ENCODE data around the gene NXN.

NXN gene

GRCh38 chr17:823501-823902, 156.1 kb downstream of the NXN start:
- Histone ChIP-seq H3K4me3 (replicated peaks; ENCODE audit: insufficient read depth, low read length) (no peak overlapping the region), H3K27me3 (ENCODE audit: insufficient read depth, poor library complexity, severe bottlenecking) (no peaks in the 10 kb centered on the region), H3K27ac (replicated peaks) (no peak overlapping the region)
- TF ChIP-seq SPI1 (IDR thresholded peaks at IDR 0.05; ENCODE audit: borderline replicate concordance, low read depth) (no peak), POLR2AphosphoS5 (IDR thresholded peaks at IDR 0.05; ENCODE audit: low read depth) (no peak), CTCF (IDR thresholded peaks at IDR 0.05; ENCODE audit: insufficient read depth, low read length) (no peak), REST (IDR thresholded peaks at IDR 0.05; ENCODE audit: insufficient replicate concordance, low read depth) (no peak), GABPA (IDR thresholded peaks at IDR 0.05; ENCODE audit: low read depth) (no peak)
- no peak for DNase-seq (ENCODE audit: low read depth in 1 of 2, low spot score in 1 of 2)

- DNase-seq (ENCODE audit: low read depth in 1 of 2, low spot score in 1 of 2), result no peak
- Histone ChIP-seq H3K27me3 (ENCODE audit: insufficient read depth, poor library complexity, severe bottlenecking) (no peaks in the 10 kb centered on the region), H3K27ac (replicated peaks) (no peak overlapping the region), H3K4me3 (replicated peaks; ENCODE audit: insufficient read depth, low read length) (no peak overlapping the region)
- TF ChIP-seq GABPA (IDR thresholded peaks at IDR 0.05; ENCODE audit: low read depth), result no peak
- TF ChIP-seq POLR2AphosphoS5 (IDR thresholded peaks at IDR 0.05; ENCODE audit: low read depth), result no peak
- TF ChIP-seq CTCF (IDR thresholded peaks at IDR 0.05; ENCODE audit: insufficient read depth, low read length), result no peak
- no peak for TF ChIP-seq SPI1 (IDR thresholded peaks at IDR 0.05; ENCODE audit: borderline replicate concordance, low read depth)
- no peak for TF ChIP-seq REST (IDR thresholded peaks at IDR 0.05; ENCODE audit: insufficient replicate concordance, low read depth)
These were observed 160.3 kb downstream of the NXN start for GRCh38 chr17:819251-819650.

GRCh38 chr17:814371-814770, 165.2 kb downstream of the NXN start:
- no peaks in the 10 kb centered on the region for H3K27me3 ChIP-seq (ENCODE audit: insufficient read depth, poor library complexity, severe bottlenecking)
- H3K27ac ChIP-seq (replicated peaks), result no peak overlapping the region
- TF ChIP-seq CTCF (IDR thresholded peaks at IDR 0.05; ENCODE audit: insufficient read depth, low read length) (no peak), POLR2AphosphoS5 (IDR thresholded peaks at IDR 0.05; ENCODE audit: low read depth) (no peak), GABPA (IDR thresholded peaks at IDR 0.05; ENCODE audit: low read depth) (no peak), SPI1 (IDR thresholded peaks at IDR 0.05; ENCODE audit: borderline replicate concordance, low read depth) (no peak)
- DNase-seq (ENCODE audit: low read depth in 1 of 2, low spot score in 1 of 2), result no peak
- no peak overlapping the region for H3K4me3 ChIP-seq (replicated peaks; ENCODE audit: insufficient read depth, low read length)

- no peak for DNase-seq (ENCODE audit: low read depth in 1 of 2, low spot score in 1 of 2)
- Histone ChIP-seq H3K27ac (replicated peaks) (no peak overlapping the region), H3K4me3 (replicated peaks; ENCODE audit: insufficient read depth, low read length) (no peak overlapping the region), H3K27me3 (ENCODE audit: insufficient read depth, poor library complexity, severe bottlenecking) (no peaks in the 10 kb centered on the region)
- TF ChIP-seq GABPA (IDR thresholded peaks at IDR 0.05; ENCODE audit: low read depth) (no peak), CTCF (IDR thresholded peaks at IDR 0.05; ENCODE audit: insufficient read depth, low read length) (no peak), POLR2AphosphoS5 (IDR thresholded peaks at IDR 0.05; ENCODE audit: low read depth) (no peak), SPI1 (IDR thresholded peaks at IDR 0.05; ENCODE audit: borderline replicate concordance, low read depth) (no peak), REST (IDR thresholded peaks at IDR 0.05; ENCODE audit: insufficient replicate concordance, low read depth) (no peak)
These were observed 166.9 kb downstream of the NXN start for GRCh38 chr17:812638-813204.

Data from HL-60 (cell line).